AG09309 (cell line): ENCODE measurements around the gene DAB2IP.
A peak's percentile ranks its signal among the peaks of the same experiment; 100 is the strongest.
"Not testable (repeated sequence)": the region's sequence is repeated elsewhere in the genome, so short reads cannot be mapped to it uniquely, and the experiment has no call there.

Source experiments
- DNase-seq: peaks from one replicate; pipeline ENCODE4 v3.0.0-alpha.2; 2010; ENCODE audit warnings: low read depth
- H3K4me3 ChIP-seq: 2 replicates; pipeline ENCODE4 v1.5.1; 2011; ENCODE audit warnings: mild to moderate bottlenecking, low read depth, low read length, moderate library complexity; ENCODE audit not compliant: control insufficient read depth
- CTCF ChIP-seq: IDR thresholded peaks from 2 replicates; pipeline ENCODE4 v1.5.1; 2011; ENCODE audit warnings: mild to moderate bottlenecking, low read depth, low read length, inconsistent platforms; ENCODE audit not compliant: insufficient read depth, control insufficient read depth; ENCODE audit errors: missing control alignments

Gene DAB2IP

GRCh38 chr9:121619545-121620324 lies 31.7 kb upstream of the DAB2IP start:
- no peak overlapping the region for H3K4me3 ChIP-seq
- TF ChIP-seq CTCF = no peak
- DNase-seq = no peak

GRCh38 chr9:121620325-121620673 lies 31.1 kb upstream of the DAB2IP start:
- TF ChIP-seq CTCF = no peak
- no peak for DNase-seq
- no peak overlapping the region for H3K4me3 ChIP-seq

GRCh38 chr9:121620777-121621449 lies 30.5 kb upstream of the DAB2IP start:
- no peak for DNase-seq
- peak; percentile 54 for TF ChIP-seq CTCF
- no peak overlapping the region for H3K4me3 ChIP-seq

- TF ChIP-seq CTCF = no peak
- no peak for DNase-seq
- H3K4me3 ChIP-seq = no peak overlapping the region
Measured at GRCh38 chr9:121622387-121623203, 28.8 kb upstream of the DAB2IP start.

- not testable (repeated sequence) for DNase-seq, H3K4me3 ChIP-seq
Measured at GRCh38 chr9:121623430-121623829, 28.0 kb upstream of the DAB2IP start.

GRCh38 chr9:121625590-121625989 lies 25.8 kb upstream of the DAB2IP start:
- DNase-seq = no peak
- TF ChIP-seq CTCF = no peak
- no peak overlapping the region for H3K4me3 ChIP-seq

GRCh38 chr9:121626012-121626411 lies 25.4 kb upstream of the DAB2IP start:
- H3K4me3 ChIP-seq = no peak overlapping the region
- no peak for TF ChIP-seq CTCF
- DNase-seq = no peak
